ENCODE data around the gene VEGFA.

- TF ChIP-seq, protein P1, sequence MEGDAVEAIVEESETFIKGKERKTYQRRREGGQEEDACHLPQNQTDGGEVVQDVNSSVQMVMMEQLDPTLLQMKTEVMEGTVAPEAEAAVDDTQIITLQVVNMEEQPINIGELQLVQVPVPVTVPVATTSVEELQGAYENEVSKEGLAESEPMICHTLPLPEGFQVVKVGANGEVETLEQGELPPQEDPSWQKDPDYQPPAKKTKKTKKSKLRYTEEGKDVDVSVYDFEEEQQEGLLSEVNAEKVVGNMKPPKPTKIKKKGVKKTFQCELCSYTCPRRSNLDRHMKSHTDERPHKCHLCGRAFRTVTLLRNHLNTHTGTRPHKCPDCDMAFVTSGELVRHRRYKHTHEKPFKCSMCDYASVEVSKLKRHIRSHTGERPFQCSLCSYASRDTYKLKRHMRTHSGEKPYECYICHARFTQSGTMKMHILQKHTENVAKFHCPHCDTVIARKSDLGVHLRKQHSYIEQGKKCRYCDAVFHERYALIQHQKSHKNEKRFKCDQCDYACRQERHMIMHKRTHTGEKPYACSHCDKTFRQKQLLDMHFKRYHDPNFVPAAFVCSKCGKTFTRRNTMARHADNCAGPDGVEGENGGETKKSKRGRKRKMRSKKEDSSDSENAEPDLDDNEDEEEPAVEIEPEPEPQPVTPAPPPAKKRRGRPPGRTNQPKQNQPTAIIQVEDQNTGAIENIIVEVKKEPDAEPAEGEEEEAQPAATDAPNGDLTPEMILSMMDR (IDR thresholded peaks at IDR 0.05), result no peak
- no peak for TF ChIP-seq POLR2A (IDR thresholded peaks at IDR 0.05)
Observed at GRCh38 chr6:43823390-43823789, 53.4 kb downstream of the VEGFA start.
